Epithelial cell of esophagus (primary cell): ENCODE measurements around the gene LGALS9.
A peak's percentile ranks its signal among the peaks of the same experiment; 100 is the strongest.

Experiments
- DNase-seq: peaks from one replicate; pipeline ENCODE4 v3.0.0; 2010; ENCODE audit warnings: low read depth
- H3K4me3 ChIP-seq: 2 replicates; pipeline ENCODE4 v1.5.1; 2011; ENCODE audit warnings: mild to moderate bottlenecking, low read length, control low read depth
- TF ChIP-seq, protein P1 (sequence below): IDR thresholded peaks from 2 replicates; pipeline ENCODE4 v1.5.1; 2011; ENCODE audit warnings: low read depth, mild to moderate bottlenecking, low read length, control low read depth, inconsistent platforms; ENCODE audit not compliant: insufficient read depth; ENCODE audit errors: missing control alignments

Gene LGALS9

DNA sequence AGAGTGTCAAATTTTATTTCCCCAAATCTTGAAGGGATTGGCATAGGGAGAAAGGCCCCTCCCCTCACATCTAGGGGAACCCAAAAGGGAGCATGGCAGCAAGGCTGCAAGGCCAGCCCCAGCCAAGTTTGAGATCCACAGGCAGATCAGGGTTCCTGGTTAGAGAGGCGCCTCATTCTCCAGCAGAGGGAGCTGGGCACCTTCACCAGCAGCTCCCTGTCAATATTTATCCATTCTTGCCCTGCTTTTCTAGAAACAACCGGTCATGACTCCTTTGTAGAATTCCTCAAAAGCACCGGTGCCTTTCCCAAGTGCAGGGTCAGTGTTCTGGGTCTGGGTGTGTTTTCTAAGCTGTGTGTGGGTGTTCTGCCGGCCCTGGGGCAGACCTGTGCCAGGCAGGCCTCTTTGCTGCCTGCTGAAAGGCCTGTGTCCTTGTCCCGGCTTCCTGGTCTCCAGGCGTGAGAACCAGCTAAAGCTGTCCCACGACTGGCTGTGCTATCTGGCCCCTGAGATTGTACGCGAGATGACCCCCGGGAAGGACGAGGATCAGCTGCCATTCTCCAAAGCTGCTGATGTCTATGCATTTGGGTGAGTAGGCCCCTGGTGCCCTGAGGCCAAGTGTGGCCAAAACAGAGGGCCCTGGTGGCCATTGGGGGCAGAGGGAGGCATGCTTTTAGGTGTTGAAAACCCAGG, 21.2 kb upstream of the LGALS9 start:
- TF ChIP-seq, protein P1, sequence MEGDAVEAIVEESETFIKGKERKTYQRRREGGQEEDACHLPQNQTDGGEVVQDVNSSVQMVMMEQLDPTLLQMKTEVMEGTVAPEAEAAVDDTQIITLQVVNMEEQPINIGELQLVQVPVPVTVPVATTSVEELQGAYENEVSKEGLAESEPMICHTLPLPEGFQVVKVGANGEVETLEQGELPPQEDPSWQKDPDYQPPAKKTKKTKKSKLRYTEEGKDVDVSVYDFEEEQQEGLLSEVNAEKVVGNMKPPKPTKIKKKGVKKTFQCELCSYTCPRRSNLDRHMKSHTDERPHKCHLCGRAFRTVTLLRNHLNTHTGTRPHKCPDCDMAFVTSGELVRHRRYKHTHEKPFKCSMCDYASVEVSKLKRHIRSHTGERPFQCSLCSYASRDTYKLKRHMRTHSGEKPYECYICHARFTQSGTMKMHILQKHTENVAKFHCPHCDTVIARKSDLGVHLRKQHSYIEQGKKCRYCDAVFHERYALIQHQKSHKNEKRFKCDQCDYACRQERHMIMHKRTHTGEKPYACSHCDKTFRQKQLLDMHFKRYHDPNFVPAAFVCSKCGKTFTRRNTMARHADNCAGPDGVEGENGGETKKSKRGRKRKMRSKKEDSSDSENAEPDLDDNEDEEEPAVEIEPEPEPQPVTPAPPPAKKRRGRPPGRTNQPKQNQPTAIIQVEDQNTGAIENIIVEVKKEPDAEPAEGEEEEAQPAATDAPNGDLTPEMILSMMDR, result peak; percentile 78
- peak; percentile 70 for DNase-seq
- H3K4me3 ChIP-seq, result no peak overlapping the region

DNA sequence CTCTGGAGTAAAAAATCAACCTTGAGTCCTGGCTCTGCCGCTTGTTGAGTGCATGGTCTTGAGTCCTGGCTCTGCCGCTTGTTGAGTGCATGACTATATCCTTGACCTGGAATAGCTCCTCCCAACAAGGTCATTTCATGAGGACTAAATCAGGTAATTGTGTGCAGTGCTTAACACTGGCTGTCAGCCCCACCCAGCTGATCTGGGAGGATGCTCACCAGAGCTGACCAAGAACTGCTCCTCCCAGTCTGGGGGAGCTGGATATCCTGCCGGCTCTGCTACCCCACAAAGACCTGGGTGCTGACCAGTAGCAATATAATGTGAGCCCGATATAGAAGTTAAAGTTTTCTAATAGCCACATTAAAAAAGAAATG, 20.7 kb upstream of the LGALS9 start:
- DNase-seq, result no peak
- TF ChIP-seq, protein P1, result no peak

DNA sequence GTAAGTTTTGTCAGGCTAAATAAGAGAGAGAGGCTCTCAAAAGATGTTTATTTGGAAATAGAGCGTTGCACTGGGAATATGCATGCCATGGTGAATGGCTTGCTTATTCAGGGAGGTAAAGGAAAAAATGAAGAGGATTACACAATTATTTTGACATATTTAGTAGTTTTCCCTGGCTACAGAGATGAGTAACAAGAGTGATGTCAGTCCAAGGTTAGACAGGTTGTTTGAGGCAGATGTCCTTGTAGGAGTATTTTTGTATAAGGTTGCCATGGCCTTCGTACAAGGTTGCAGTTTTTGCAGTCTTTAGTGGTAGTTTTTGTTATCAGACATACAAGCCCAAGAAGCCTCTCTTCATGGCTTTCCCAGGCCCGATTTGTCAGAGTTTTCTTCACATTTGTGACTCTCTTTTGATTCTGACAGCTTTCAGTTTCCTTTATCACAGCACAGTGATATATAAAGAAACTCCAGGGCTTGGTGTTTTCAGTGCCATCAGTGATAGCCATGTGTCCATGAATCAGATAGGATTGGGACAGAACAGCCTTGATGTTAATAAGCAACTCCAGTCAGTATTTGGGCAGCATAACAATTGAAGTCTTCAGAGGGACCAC, 18.7 kb upstream of the LGALS9 start:
- TF ChIP-seq, protein P1, result no peak

More for the DNA sequence above, 20.7 kb upstream of the LGALS9 start:
- no peak overlapping the region for H3K4me3 ChIP-seq

DNA sequence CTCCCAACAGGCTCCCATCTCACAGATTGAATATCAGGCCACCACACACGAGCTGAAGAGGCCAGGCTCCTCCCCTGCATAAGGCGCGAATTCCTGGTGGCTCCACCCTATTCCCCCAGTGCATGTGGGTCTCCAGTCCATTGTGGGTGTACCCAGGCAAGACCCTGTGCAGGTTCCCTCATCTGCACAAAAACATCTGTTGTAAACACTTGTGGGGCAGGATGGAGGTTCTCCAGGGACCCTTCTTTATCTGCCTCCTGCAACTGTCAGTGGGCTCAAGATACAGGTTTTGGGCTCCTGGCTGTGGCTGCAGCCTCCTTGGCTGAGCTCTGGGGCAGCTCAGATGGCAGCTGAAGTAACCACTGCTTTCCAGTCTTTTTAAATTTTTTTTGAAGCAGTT, 17.6 kb upstream of the LGALS9 start:
- TF ChIP-seq, protein P1, result no peak
- H3K4me3 ChIP-seq, result no peak overlapping the region
- no peak for DNase-seq

More for the DNA sequence above, 18.7 kb upstream of the LGALS9 start:
- H3K4me3 ChIP-seq, result no peak overlapping the region
- peak; percentile 28 for DNase-seq

DNA sequence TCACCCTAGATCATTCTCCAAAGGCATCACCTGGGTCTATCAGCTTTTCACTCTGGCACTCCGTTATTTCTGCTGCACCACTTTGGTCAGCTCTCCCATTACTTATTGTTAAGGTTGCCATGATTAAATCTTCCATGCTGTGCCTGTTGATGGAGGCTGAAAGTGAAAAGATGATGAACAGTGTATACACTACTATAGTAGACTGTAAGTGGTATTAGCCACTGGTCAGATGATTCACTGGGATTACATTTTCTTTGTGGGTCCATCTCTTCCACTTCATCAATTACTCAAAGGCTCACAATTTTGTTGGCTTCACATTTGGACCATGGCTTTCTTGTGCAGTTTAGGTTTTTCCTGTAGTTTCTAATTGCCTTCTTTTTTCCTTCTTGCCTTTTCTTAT, 15.9 kb upstream of the LGALS9 start:
- no peak overlapping the region for H3K4me3 ChIP-seq
- DNase-seq, result no peak
- TF ChIP-seq, protein P1, result no peak

DNA sequence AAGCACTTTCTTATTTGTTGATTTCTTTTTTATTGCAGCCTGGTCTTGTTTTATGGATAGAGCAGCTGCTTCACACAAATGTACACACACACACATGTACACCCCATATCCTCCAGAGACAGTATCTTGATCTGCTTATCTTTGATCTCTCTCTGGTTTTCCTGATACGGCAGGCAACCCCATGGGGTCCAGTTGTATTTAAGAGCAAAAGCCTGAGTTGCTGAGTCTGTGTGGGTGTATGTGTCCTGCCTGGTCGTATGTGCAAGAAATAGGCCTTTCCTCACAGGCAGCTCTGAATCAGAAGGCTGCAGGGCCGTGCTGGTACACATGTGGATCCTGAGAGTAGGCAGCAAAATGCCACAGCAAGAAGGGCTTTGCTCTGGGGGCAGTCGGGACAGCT, 14.6 kb upstream of the LGALS9 start:
- no peak overlapping the region for H3K4me3 ChIP-seq
- TF ChIP-seq, protein P1, result no peak
- DNase-seq, result no peak

DNA sequence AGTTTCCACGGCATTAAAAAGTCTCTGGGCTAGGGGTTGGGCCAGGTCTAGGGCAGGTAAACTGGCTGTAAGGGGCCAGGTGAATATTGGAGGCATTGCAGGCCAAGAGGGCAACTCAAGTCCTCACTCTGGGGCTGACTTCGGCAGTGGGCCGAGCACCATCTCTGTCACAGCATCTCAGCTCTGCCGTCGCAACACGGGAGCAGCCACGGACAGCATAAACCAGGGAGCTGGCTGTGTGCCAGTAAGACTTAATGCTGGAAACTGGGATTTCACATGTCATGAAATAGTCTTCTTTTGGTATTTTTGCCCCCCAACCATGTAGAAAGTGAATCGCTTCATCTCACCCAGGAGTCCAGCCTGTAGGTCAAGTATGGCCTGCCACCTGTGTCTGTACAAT, 12.6 kb upstream of the LGALS9 start:
- no peak for DNase-seq
- H3K4me3 ChIP-seq, result no peak overlapping the region
- TF ChIP-seq, protein P1, result no peak
